HG02642 (cell line): ENCODE data around the gene FAAH2.
"Not testable (repeated sequence)": the region's sequence is repeated elsewhere in the genome, so short reads cannot be mapped to it uniquely, and the experiment has no call there.

Experiments
- ATAC-seq: cut with Tn5 transposase; IDR thresholded peaks from one replicate; pipeline ENCODE4 v1.9.1; 2021; ENCODE audit warnings: mild to moderate bottlenecking; ENCODE audit not compliant: unreplicated experiment, poor library complexity

FAAH2 gene, protein sequence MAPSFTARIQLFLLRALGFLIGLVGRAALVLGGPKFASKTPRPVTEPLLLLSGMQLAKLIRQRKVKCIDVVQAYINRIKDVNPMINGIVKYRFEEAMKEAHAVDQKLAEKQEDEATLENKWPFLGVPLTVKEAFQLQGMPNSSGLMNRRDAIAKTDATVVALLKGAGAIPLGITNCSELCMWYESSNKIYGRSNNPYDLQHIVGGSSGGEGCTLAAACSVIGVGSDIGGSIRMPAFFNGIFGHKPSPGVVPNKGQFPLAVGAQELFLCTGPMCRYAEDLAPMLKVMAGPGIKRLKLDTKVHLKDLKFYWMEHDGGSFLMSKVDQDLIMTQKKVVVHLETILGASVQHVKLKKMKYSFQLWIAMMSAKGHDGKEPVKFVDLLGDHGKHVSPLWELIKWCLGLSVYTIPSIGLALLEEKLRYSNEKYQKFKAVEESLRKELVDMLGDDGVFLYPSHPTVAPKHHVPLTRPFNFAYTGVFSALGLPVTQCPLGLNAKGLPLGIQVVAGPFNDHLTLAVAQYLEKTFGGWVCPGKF

DNA sequence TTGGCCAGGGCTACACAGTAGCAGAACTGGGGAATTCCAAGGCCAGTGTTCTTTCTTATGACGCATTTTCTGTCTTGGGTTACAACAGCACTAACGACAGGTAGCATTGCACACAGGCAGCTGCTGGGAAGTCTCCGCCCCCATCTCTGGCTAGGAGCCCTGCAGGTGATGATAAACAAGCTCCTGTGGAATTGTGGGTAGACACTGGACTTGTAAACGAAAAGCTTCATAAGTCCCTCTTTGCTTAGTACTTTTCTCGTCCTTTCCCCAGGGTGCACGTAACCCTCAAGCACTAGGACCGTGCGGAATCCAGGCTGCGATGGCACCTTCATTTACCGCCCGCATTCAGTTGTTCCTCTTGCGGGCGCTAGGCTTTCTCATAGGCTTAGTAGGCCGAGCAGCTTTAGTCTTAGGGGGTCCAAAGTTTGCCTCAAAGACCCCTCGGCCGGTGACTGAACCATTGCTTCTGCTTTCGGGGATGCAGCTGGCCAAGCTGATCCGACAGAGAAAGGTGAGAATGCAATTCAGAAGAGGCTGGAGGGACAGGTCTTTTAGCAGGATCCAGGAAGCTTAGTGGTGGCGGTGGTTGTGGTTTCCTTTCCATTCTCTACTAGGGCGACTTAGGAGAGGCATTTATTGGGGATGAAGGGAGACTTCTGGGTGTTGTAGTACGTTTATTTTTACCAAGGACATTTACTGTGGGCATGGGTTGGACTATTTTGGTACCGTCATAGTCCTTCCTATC is at the start of gene FAAH2:
TSS of gene FAAH2 (plus strand) at position 200 of the 745 bp plus-strand sequence. CDS start at position 320, 120 bp downstream.
- peak; percentile 94 for ATAC-seq

DNA sequence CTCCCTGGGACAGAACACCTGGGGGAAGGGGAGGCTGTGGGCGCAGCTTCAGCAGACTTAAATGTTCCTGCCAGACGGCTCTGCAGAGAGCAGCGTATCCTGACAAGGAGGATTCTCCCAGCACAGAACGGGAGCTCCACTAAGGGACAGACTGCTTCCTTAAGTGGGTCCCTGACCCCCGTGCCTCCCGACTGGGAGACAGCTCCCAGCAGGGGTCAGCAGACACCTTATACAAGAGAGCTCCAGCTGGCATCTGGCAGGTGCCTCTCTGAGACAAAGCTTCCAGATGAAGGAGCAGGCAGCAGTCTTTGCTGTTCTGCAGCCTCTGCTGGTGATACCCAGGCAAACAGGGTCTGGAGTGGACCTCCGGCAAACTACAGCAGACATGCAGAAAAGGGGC is 44.5 kb upstream of the FAAH2 start:
- no peak for ATAC-seq

DNA sequence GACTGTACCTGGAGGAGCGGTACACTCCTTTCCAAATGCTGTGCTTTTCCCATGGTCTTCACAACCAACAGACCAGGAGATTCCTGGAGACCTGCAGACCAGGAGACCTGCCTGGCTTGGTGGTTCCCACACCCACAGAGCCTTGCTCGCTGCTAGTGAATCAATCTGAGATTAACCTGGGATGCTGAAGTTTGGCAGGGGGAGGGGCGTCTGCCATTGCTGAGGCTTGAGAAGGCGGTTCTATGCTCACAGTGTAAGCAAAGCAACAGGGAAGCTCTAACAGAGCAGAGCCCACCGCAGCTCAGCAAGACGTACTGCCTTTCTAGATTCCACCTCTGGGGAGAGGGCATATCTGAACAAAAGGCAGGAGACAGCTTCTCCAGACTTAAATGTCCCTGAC is 34.5 kb upstream of the FAAH2 start:
- ATAC-seq, result no peak

DNA sequence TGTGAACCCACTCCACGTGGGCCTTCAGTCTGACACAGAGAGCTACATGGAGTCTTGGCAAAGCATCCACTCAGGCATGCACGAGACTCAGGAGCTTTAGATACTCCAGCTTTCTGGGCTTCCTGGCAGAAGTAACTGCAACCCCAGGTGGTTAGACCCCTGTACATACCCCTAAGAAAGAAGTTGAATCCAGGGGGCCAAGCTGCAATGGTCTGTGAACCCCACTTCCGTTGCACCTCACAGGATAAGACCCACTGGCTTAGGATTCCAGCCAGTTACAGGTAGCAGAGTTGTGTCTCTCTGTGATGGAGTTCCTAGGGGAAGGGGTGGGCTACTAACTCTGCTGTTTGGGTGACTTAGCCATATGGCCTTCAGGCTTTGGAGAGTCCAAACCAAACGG is 21.4 kb upstream of the FAAH2 start:
- ATAC-seq, result no peak

DNA sequence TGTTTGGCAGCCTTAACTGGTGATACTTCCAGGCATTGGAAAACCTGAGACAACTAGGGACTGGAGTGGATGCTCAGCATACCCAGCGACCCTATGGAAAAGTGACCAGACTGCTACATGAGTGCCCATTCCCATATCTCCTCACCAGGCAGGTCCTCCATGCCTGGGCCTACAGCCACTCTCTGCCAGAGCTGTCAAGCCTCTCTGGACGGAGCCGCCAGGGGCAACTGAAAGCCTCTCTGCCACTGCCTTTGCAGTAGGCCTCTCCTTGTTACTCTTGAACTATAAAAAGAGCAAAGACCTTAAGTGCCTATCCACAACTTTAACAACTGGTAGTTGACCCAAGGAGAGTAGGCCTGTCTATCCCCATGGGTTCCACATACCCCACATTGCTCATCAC is 20.2 kb upstream of the FAAH2 start:
- no peak for ATAC-seq

DNA sequence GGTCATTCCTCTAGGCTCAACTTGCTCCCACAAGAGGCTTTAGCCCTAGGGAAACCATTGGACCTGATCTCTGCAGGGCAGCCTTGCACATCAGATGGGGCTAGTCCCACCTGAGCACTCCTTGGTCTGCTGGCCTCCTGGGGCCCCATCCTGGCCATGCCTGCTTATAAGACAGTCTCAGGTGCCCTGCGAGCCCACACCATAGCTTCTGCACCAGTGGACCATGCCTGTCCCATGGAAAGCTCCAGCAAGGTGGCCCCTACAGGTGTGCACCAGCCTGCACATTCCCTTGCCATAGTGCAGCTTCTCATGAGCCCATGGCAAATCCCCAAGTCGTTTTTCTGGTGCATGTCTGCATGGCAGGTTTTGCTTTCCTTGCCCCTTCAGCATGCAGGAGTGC is 19.6 kb upstream of the FAAH2 start:
- ATAC-seq, result no peak

DNA sequence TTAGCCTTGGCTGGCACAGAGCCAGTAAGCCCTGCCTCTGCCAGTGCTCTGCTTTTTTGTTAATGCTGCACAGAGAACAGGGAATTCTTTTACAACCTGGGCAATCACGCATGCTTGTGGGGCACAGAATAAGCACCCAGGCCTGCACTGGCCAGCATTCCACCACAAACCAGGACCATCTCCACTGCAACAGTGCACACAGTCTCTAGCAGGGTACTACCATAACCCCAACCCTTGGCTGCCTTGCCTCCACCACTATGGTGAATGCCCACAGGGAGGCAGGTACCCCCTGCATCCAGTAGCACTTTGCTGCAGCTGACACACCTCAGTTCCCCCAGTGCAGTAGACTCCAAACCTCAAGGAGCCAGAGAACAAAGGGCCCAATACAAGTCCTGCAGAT is 19.2 kb upstream of the FAAH2 start:
- ATAC-seq, result no peak

DNA sequence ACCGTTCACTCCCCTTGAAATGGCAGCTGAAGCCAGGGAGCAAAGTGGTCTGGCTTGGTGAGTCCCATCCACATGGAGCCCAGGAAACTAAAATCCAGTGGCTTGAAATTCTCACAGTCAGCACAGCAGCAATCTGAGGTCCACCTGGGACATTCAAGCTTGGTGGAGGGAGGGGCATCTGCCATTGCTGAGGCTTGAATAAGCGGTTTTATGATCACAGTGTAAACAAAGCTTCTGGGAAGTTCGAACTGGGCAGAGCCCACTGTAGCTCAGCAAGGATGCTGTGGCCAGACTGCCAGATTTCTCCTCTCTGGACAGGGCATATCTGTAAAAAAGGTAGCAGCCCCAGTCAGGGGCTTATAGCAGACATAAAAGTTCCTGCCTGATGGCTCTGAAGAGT is 15.5 kb upstream of the FAAH2 start:
- no peak for ATAC-seq

DNA sequence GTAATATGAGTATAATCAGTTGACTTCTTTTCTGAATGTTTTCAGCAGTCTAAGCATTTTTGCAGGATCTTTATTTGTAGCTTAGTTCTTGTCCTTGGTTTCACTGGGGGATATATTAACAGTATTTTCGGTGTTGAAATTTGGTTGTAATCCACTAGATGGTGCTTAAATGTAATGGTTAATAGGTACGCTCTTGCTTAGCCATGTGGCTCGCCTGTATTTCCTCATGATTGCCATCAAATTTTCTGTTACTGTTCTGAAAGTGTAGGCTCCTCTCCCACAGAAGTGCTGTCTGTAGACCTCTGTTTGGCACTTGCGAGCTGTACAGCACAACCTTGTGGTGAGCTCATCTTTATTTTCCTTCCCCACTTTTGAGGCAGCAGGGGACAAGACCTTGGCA is 3.9 kb upstream of the FAAH2 start:
- no peak for ATAC-seq

DNA sequence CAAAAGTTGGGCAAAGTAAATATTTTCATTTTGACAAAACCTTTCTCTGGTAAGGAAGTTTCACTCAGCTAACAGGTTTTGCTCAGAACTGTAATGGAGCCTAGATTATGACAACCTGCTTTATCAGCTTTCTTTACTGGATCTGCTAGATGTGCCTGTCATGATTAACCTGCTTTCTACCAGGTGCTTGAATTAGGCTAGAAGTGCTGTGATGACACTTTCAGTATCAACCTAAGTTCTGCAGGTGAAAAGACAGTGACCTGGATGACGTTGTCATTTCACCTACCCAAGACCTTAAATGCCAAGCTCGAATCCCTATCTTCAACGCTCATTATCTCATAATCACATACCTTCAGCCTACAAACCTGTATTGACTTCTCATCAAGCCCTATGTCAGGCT is 1.5 kb upstream of the FAAH2 start:
- no peak for ATAC-seq

DNA sequence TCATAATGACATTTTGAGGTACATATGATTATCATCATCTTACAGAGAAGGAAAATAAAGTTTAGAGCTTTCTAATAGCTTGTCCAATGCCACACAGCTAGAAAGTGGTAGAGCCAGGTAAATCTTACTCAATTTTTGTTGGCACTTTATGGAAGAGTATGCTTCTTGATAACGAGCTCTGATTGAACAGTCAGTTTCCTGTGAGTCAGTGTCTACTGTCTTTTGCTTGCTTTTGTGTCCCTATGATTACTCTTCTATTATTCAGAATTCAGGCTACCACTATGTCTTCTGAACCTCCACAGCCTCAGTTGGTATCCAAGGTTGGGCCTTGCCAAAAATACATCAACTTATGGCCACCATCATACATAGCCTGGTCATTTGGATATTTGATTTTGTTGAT is 2.6 kb downstream of the FAAH2 start:
- ATAC-seq, result no peak

DNA sequence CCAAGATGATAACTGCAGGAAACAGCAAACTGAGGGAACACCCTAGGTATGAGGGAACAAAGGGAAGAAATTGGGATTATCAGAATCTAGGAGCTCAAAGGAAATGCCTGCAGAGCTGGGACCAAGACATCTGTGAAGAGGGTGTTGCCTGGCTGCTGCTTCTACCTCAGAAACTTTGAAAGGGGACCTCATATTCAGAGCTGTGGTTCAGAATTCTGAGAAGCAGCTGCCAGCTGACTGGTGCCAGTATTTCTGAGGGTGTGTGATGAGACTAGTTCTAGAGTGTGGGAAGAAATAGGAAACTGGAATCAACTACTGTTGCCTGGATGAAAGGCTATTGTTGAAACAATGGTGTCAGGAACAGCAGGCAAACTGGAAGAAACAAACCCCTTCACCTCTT is 8.5 kb downstream of the FAAH2 start:
- no peak for ATAC-seq

DNA sequence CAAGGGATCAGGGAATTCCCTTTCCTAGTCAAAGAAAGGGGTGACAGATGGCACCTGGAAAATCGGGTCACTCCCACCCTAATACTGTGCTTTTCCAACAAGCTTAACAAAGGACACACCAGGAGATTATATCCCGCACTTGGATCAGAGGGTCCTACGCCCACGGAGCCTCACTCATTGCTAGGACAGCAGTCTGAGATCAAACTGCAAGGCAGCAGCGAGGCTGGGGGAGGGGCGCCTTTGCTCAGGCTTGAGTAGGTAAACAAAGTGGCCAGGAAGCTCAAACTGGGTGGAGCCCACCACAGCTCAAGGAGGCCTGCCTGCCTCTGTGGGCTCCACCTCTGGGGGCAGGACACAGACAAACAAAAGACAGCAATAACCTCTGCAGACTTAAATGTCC is 9.2 kb downstream of the FAAH2 start:
- ATAC-seq, result not testable (repeated sequence)

DNA sequence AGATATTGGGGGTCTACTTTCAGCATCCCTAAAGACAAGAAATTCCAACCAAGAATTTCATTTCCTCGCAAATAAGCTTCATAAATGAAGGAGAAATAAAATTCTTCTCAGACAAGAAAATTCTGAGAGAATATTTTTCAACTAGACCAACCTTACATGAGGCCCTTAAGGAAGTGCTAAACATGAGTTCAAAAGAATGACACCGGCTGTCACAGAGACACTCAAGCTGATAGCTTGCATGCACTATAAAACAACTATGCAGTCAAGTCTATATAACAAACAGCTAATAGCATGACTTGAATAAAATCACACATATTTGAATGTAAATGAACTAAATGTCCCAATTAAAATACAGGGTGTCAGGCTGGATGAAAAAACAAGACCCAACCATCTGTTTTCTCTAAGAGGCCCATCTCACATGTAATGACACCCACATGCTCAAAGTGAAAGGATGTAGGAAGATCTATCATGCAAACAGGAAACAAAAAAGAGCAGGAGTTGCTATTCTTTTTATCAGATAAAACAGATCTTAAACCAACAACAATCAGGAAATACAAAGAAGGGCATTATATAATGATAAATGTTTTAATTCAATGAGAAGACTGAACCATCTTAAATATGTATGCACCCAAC is 27.2 kb downstream of the FAAH2 start:
- ATAC-seq, result no peak

DNA sequence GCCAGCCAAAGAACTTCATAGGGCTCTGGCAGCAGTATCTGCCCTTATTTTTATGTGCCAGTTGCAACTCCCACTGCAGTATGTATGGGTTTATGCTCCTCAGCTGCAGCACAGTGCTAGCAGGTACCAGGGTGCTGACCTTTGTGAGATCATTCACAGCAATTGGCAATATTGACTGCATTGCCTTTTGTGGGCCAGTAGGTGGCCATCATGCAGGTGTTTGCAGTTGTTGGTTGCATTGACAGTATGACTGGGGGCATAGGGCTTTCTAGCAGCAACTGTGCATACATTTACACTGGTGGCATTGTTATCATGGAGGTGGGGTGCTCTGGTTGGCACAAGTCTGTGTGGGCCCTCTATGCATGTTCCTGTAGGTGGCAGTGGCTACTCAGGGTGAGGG is 42.5 kb downstream of the FAAH2 start:
- no peak for ATAC-seq

DNA sequence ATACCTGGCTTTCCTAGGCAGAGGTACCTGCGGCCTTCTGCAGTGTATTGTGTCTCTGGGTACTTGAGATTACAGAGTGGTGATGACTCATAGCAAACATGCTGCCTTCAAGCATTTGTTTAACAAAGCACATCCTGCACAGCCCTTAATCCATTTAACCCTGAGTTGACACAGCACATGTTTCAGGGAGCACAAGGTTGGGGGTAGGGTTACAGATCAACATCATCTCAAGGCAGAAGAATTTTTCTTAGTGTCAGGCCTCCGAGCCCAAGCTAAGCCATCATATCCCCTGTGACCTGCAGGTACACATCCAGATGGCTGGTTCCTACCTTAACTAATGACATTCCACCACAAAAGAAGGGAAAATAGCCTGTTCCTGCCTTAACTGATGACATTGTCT is 49.3 kb downstream of the FAAH2 start:
- not testable (repeated sequence) for ATAC-seq

DNA sequence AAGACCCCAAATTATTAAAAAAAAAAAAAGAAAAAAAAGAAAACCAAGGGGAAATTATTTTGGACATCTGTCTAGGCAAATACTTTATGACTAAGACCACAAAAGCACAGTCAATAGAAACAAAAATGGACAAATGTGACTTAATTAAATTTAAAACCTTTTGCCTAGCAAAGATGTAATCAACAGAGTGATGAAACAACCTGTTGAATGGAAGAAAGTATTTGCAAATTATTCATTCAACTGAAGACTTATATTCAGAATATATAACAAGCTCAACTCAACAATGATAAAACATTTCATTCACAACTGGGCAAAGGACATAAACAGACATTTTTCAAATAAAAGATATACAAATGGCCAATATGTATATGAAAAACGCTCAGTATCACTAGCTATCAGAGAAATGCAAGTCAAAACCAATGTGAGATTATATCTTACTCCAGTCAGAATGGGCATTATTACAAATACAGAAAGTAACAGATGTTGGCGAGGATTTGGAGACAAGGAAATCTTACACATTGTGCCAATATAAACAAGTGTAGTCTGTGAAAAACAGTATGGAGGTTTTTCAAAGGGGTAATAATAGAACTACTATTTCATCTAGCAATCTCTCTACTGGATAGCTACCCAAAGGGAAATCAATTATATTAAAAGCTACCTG is 67.1 kb downstream of the FAAH2 start:
- no peak for ATAC-seq

DNA sequence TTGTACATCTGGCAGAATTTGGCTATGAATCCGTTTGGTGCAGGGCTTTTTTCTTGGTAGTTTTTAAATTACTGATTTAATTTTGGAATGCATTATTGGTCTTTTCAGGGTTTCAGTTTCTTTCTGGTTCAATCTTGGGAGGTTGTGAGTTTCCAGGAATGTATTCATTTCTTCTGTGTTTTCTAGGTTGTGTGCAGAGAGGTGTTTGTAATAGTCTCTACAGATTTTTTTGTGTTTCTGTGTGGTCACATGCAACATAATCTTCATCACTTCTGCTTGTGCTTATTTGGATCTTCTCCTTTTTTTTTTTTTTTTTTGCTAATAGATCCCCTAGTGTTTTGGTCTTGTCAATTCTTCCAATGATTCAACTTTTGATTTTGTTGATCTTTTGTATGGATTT is 77.6 kb downstream of the FAAH2 start:
- no peak for ATAC-seq

DNA sequence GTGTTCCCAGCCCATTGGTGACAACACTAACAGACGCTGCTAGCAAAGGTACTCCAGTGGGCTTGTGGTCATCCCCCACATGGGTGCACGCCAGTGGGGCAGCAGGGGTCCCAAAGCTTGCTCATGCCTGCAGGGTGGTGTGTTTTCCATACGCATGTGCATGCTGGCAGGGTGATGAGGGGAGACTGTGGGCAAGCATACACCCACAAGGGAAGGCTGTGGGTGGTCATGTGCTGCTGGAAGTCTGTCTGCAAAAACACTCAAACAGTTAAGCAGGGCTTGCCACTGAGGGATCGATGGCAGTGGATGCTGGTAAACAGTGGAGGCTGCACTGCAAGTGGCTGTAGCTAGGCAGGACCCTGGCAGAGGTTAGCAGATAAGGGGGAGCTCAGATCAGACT is 79.9 kb downstream of the FAAH2 start:
- ATAC-seq, result no peak

DNA sequence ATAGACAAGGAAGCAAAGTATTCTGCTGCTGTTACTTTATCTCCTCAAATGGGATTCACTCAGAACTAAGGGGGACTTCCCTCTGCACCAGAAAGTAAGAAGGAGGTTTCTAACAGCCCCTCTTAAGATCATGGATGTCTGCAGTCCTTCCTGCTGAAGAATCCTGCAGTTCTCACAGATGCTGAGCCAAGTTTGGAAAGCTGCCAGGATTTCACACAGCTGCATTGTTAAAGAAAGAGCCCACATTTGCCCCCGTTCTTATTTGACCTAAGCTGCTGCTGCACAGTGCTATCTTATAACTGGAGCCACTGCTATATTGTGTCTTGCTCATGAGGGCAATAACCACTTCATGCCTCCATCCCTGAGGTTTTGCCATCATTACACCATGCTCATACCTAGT is 81.1 kb downstream of the FAAH2 start:
- ATAC-seq, result no peak

DNA sequence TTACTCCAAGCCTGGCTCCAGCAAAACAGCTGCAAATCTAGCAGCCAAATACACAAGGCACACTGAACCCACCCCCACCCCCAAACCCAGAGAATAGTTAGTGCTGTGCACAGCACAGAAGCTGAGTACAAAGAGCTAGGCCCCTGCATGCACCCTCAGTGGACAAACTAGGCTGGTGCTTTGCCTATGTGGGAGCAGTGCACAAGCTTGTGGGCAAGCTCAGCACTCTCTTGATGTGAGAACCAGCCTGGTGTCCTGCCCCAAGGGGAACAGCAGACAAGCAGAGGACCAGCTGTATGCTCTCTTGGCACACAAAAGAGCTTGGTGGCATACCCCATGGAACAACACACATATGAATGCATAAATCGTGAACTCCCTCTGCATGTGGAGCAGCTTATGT is 81.7 kb downstream of the FAAH2 start:
- no peak for ATAC-seq
